ENCODE results near the gene MED15. TPM values are rescaled to one million over a fixed set of nuclear protein-coding genes. Genes with fewer than 3 reads are reported as not detected.

Gene MED15
- total RNA-seq, 1 experiment from 2014 or later: 42.1 TPM

- no peak for DNase-seq (ENCODE audit: low read depth)
Observed at GRCh38 chr22:20622650-20623339, 115.4 kb downstream of the MED15 start.

GRCh38 chr22:20624161-20624616 is 116.8 kb downstream of the MED15 start:
- peak; percentile 5 for DNase-seq (ENCODE audit: low read depth)

- DNase-seq (ENCODE audit: low read depth): no peak
Observed at GRCh38 chr22:20625270-20625669, 117.9 kb downstream of the MED15 start.

- no peak for DNase-seq (ENCODE audit: low read depth)
Observed at GRCh38 chr22:20626811-20627210, 119.4 kb downstream of the MED15 start.

- no peak for DNase-seq (ENCODE audit: low read depth)
Observed at GRCh38 chr22:20627432-20627831, 120.0 kb downstream of the MED15 start.

GRCh38 chr22:20628081-20628939 is 120.9 kb downstream of the MED15 start:
- DNase-seq (ENCODE audit: low read depth): no peak

GRCh38 chr22:20629401-20629800 is 122.0 kb downstream of the MED15 start:
- DNase-seq (ENCODE audit: low read depth): no peak

GRCh38 chr22:20630873-20631617 is 123.6 kb downstream of the MED15 start:
- DNase-seq (ENCODE audit: low read depth): no peak

GRCh38 chr22:20632082-20632481 is 124.7 kb downstream of the MED15 start:
- DNase-seq (ENCODE audit: low read depth): no peak

- DNase-seq (ENCODE audit: low read depth): no peak
Observed at GRCh38 chr22:20632518-20632917, 125.1 kb downstream of the MED15 start.

- DNase-seq (ENCODE audit: low read depth): no peak
Observed at GRCh38 chr22:20634560-20635226, 127.3 kb downstream of the MED15 start.

- DNase-seq (ENCODE audit: low read depth): no peak
Observed at GRCh38 chr22:20635227-20635591, 127.8 kb downstream of the MED15 start.

GRCh38 chr22:20636075-20636812 is 128.8 kb downstream of the MED15 start:
- DNase-seq (ENCODE audit: low read depth): no peak

- no peak for DNase-seq (ENCODE audit: low read depth)
Observed at GRCh38 chr22:20636945-20637344, 129.5 kb downstream of the MED15 start.

Other genes with a start within 250 kb of the MED15 start
- 0.63 TPM in 1 of 2 replicates, not detected in the other for gene RTN4R, start 239.3 kb upstream of the MED15 start, total RNA-seq (2014; rRNA removed)
- gene DGCR6L, start 187.6 kb upstream of the MED15 start, total RNA-seq (2014; rRNA removed): 78.0 and 82.5 TPM in 2 replicates
- gene ZNF74, start 113.5 kb upstream of the MED15 start, total RNA-seq (2014; rRNA removed): 9.8 and 9.9 TPM in 2 replicates
- 13.3 and 18.0 TPM in 2 replicates for gene SCARF2, start 69.8 kb upstream of the MED15 start, total RNA-seq (2014; rRNA removed)
- gene KLHL22, start 11.8 kb upstream of the MED15 start, total RNA-seq (2014; rRNA removed): 29.4 and 31.6 TPM in 2 replicates